ENCODE results near the gene MMEL1. TPM values are rescaled to one million over a fixed set of nuclear protein-coding genes. Genes with fewer than 3 reads are reported as not detected.

The MMEL1 gene
- total and polyA plus RNA-seq, 2 donors (not counting 1 experiment from before 2014, with no cell fraction given), result not detected

- peaks cover 25% of the 10 kb centered on the region for H3K79me2 ChIP-seq (ENCODE audit: control insufficient read depth, insufficient read depth, low read length)
- Mint-ChIP-seq H3K27me3 (no peaks in the 10 kb centered on the region), H3K9me3 (ENCODE audit: insufficient read depth) (no peaks in the 10 kb centered on the region), H3K27ac (no peak overlapping the region), H3K4me3 (no peak overlapping the region), H3K4me1 (peaks cover 25% of the 10 kb centered on the region)
- peaks cover 0 to 3% (median 0%) of the 10 kb centered on the region in 3 donors for H3K9me3 ChIP-seq (ENCODE audit: control extremely low read depth in 1 of 3, control insufficient read depth in 2 of 3, insufficient read depth in 1 of 3, low read length in 2 of 3)
- no peak overlapping the region for H3K9ac ChIP-seq (ENCODE audit: low read length)
- peaks cover 0 to 52% of the 10 kb centered on the region in 2 experiments for H3K36me3 ChIP-seq (replicated peaks in 1 of 2; ENCODE audit: control extremely low read depth in 1 of 2, control insufficient read depth in 1 of 2, extremely low read depth in 1 of 2, insufficient read depth in 2 of 2, low read length in 1 of 2)
- ChIA-PET CTCF (interaction anchor here (0.8 to 4.0 kb wide), 7 partner anchors 10 to 84 kb away, joined by 3 to 33 read pairs (median 3); partner anchors contain the start of gene PRXL2B), POLR2A (interaction anchor here (2.5 kb wide), 1 partner anchor 24 kb away, joined by 18 read pairs; the partner anchor contains the start of gene PRXL2B)
- H3K27me3 ChIP-seq (replicated peaks in 1 of 4; ENCODE audit: control extremely low read depth in 1 of 4, control insufficient read depth in 3 of 4, insufficient read depth in 4 of 4, low read length in 3 of 4), result no peaks in the 10 kb centered on the region
- H4K20me1 ChIP-seq (ENCODE audit: control insufficient read depth, insufficient read depth, low read length, poor library complexity, severe bottlenecking), result peaks cover 34% of the 10 kb centered on the region
- H2AFZ ChIP-seq (ENCODE audit: insufficient read depth, low read depth, low read length, poor library complexity, severe bottlenecking), result no peak overlapping the region
- WGBS (ENCODE audit: insufficient coverage), result 95% methylated on average over 11 of the region's 11 CpGs
- DNase-seq (no peak), ATAC-seq (ENCODE audit: low read depth) (no peak)
- intact Hi-C loops (cut with micrococcal nuclease), result no loop called here
- no peak for TF ChIP-seq EZH2 (IDR thresholded peaks at IDR 0.05; ENCODE audit: borderline replicate concordance, insufficient read depth, low read depth, low read length, poor library complexity, severe bottlenecking)
- TF ChIP-seq, protein P1, sequence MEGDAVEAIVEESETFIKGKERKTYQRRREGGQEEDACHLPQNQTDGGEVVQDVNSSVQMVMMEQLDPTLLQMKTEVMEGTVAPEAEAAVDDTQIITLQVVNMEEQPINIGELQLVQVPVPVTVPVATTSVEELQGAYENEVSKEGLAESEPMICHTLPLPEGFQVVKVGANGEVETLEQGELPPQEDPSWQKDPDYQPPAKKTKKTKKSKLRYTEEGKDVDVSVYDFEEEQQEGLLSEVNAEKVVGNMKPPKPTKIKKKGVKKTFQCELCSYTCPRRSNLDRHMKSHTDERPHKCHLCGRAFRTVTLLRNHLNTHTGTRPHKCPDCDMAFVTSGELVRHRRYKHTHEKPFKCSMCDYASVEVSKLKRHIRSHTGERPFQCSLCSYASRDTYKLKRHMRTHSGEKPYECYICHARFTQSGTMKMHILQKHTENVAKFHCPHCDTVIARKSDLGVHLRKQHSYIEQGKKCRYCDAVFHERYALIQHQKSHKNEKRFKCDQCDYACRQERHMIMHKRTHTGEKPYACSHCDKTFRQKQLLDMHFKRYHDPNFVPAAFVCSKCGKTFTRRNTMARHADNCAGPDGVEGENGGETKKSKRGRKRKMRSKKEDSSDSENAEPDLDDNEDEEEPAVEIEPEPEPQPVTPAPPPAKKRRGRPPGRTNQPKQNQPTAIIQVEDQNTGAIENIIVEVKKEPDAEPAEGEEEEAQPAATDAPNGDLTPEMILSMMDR (IDR thresholded peaks at IDR 0.05), result no peak
- H3K27ac ChIP-seq (ENCODE audit: low read length in 2 of 2), result no peak overlapping the region
- H3K4me3 ChIP-seq (ENCODE audit: control extremely low read depth in 1 of 5, extremely low read depth in 1 of 5, insufficient read depth in 1 of 5, low read depth in 2 of 5, low read length in 4 of 5), result no peak overlapping the region
- H3K4me1 ChIP-seq (ENCODE audit: control insufficient read depth in 2 of 2, insufficient read depth in 2 of 2, low read length in 2 of 2), result peaks cover 16 to 22% of the 10 kb centered on the region in 2 donors
- no peak overlapping the region for H3K4me2 ChIP-seq (replicated peaks; ENCODE audit: low read depth, low read length, poor library complexity, severe bottlenecking)
Observed at GRCh38 chr1:2561446-2561845, 71.4 kb downstream of the MMEL1 start.

DNA sequence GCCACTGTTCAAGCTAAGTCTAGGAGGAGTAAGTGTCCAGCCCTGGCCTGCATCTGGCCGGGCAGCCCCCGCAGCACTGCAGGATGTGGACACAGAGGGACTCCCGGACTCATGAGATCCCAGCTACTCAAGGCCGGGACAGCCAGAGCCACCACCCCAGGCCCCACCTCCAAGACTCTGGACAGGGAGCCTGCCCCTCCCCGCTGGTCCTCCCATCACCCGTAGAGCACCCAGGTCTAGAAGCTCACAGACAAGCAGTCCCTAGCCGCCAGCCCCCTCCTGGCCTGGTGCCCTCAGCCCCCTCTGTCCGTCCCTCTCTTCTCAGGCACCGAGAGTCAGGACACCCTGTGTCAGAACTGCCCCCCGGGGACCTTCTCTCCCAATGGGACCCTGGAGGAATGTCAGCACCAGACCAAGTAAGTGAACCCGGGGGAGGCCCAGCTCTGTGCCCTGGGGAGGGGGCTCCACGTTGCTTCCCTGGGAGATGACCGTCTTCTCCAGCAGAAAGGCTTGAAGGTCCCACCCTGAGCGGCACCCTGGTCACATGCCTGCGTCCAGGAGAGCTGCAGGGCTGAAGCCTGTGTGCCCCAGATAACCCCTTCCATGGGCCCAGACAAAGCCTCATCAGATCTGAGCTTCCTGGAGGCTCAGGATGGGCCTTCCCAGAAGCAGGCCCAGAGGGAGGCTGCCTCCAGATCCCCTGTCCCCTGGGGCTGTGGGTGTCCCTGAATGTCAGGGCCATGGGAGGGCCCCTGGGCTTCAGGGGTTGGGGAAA, 72.3 kb downstream of the MMEL1 start:
- intact Hi-C loops (cut with micrococcal nuclease), result no loop called here
- no peak overlapping the region for H3K4me3 ChIP-seq (ENCODE audit: control extremely low read depth in 1 of 5, extremely low read depth in 1 of 5, insufficient read depth in 1 of 5, low read depth in 2 of 5, low read length in 4 of 5)
- no peak overlapping the region for H3K27ac ChIP-seq (ENCODE audit: low read length in 2 of 2)
- Mint-ChIP-seq H3K27me3 (no peaks in the 10 kb centered on the region), H3K4me1 (peaks cover 33% of the 10 kb centered on the region), H3K4me3 (no peak overlapping the region), H3K27ac (no peak overlapping the region), H3K9me3 (ENCODE audit: insufficient read depth) (no peaks in the 10 kb centered on the region)
- ATAC-seq (ENCODE audit: low read depth) (no peak), DNase-seq (no peak)
- no peak overlapping the region for H3K9ac ChIP-seq (ENCODE audit: low read length)
- peaks cover 0 to 52% of the 10 kb centered on the region in 2 experiments for H3K36me3 ChIP-seq (replicated peaks in 1 of 2; ENCODE audit: control extremely low read depth in 1 of 2, control insufficient read depth in 1 of 2, extremely low read depth in 1 of 2, insufficient read depth in 2 of 2, low read length in 1 of 2)
- 95% methylated on average over 13 of the region's 15 CpGs for WGBS (ENCODE audit: insufficient coverage)
- no peak overlapping the region for H2AFZ ChIP-seq (ENCODE audit: insufficient read depth, low read depth, low read length, poor library complexity, severe bottlenecking)
- ChIA-PET CTCF (interaction anchor here (1.4 to 4.0 kb wide), 3 partner anchors 15 to 27 kb away, joined by 3 to 33 read pairs (median 14); partner anchors contain the start of gene PRXL2B), POLR2A (interaction anchor here (0.8 to 1.3 kb wide), 2 partner anchors 18 to 109 kb away, joined by 3 read pairs; no protein-coding TSS in a partner anchor)
- peaks cover 0 to 3% (median 0%) of the 10 kb centered on the region in 3 donors for H3K9me3 ChIP-seq (ENCODE audit: control extremely low read depth in 1 of 3, control insufficient read depth in 2 of 3, insufficient read depth in 1 of 3, low read length in 2 of 3)
- peaks cover 34% of the 10 kb centered on the region for H4K20me1 ChIP-seq (ENCODE audit: control insufficient read depth, insufficient read depth, low read length, poor library complexity, severe bottlenecking)
- H3K27me3 ChIP-seq (replicated peaks in 1 of 4; ENCODE audit: control extremely low read depth in 1 of 4, control insufficient read depth in 3 of 4, insufficient read depth in 4 of 4, low read length in 3 of 4), result no peaks in the 10 kb centered on the region
- H3K4me1 ChIP-seq (ENCODE audit: control insufficient read depth in 2 of 2, insufficient read depth in 2 of 2, low read length in 2 of 2), result peaks cover 19 to 29% of the 10 kb centered on the region in 2 donors
- no peak overlapping the region for H3K4me2 ChIP-seq (replicated peaks; ENCODE audit: low read depth, low read length, poor library complexity, severe bottlenecking)
- TF ChIP-seq, protein P1 (IDR thresholded peaks at IDR 0.05), result no peak
- no peak for TF ChIP-seq EZH2 (IDR thresholded peaks at IDR 0.05; ENCODE audit: borderline replicate concordance, insufficient read depth, low read depth, low read length, poor library complexity, severe bottlenecking)
- peaks cover 31% of the 10 kb centered on the region for H3K79me2 ChIP-seq (ENCODE audit: control insufficient read depth, insufficient read depth, low read length)

Measured in B cell (primary cell).